GM10847 (cell line): Measurements from ENCODE around the gene RFX4.

Source experiments
- POLR2A ChIP-seq: IDR thresholded peaks from 2 replicates; pipeline ENCODE4 v1.6.1; 2011; ENCODE audit not compliant: insufficient read length; ENCODE audit errors: extremely low read depth

Gene RFX4

DNA sequence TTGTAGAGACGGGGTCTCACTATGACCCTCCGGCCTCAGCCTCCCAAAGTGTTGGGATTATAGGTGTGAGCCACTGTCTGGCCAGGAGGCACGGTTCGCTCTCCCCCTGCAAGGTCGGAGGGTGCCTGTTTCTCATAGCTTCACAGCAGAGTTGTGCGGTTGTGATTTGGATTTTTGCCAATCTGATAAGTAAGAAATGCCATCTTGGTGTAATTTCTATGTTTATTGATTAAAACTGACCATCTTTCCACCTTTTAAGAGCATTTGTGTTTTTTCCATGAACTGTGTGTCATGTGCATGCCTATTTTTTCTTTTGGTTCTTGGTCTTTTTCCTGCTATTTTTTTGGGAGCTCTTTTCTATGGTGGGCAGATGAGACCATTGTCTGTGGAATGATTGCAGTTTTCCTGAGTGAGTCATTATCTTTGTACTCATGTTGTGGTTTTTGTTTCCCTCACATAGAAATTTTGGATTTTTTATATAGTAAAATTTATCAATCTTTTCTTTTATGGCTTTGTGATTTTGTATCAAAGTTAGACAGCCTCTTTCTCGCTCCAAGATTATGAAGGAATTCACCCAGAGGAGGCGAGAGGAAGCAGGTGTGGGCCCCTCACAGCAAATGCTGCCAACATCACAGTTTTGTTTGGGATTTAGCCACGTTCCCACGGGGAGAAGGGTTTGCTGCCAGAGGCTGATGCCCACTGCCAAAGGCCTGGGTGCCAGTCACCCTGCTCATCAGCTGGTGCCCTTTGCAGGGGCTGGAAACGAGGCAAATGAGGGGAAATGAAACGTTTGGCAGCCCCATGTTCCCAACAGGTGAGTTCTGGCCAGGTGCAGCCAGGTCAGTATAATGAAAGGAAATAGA lies 47.2 kb downstream of the RFX4 start:
- TF ChIP-seq POLR2A = no peak

DNA sequence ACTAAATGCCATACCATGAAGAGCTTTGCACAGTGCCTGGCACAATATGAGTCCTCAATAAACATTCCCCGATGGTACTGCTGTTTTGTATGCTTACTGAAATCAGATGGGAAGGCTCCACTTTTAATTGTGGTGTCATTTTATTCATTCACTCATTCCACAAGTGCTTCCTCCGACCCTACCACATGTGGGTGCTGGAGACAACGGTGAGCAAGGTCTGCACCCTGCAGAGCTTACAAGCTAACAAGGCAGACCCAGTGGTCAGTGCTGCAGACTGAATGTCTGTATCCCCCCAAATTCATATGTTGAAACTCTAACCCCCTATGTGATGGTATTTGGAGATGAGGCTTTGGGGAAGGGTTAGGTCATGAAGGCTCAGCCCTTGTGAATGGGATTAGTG lies 48.3 kb downstream of the RFX4 start:
- no peak for TF ChIP-seq POLR2A

DNA sequence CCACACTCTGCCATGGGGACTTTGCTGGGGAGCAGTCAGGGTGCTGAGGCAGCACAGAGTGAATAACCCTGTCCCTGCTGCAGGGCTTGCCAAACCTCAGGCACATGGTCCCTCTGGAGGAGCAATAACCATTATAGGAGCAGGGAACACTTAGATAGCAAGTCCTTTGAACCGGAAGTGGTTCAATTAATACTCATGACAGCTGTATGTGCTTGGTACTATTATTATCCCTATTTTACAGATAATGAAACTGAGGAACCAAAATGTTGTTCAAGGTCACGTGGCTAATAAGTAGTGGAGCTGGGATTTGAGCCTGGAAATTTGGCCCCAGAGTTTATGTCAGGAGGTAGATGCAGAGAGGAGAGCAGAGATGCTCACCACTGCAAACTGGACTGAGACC lies 49.0 kb downstream of the RFX4 start:
- no peak for TF ChIP-seq POLR2A

- TF ChIP-seq POLR2A = no peak
Measured at GRCh38 chr12:106632797-106633450, 50.1 kb downstream of the RFX4 start.

DNA sequence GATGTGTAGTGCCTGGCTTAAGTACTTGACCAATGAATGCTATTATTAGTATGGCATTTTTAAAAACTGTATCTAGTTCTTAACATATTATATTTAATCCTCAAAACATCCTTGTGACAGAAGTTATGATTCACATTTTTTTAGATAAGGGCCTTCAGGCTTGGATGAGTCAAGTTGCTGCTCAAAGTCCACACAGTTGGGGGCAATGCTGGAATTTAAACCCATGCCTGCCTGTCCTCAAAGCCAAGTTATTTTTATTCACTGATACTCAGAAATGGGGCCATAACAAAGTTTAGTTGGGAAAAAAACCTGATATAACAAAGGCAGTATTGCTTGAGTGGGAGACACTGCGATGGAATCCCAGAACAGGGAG lies 50.6 kb downstream of the RFX4 start:
- TF ChIP-seq POLR2A = no peak

DNA sequence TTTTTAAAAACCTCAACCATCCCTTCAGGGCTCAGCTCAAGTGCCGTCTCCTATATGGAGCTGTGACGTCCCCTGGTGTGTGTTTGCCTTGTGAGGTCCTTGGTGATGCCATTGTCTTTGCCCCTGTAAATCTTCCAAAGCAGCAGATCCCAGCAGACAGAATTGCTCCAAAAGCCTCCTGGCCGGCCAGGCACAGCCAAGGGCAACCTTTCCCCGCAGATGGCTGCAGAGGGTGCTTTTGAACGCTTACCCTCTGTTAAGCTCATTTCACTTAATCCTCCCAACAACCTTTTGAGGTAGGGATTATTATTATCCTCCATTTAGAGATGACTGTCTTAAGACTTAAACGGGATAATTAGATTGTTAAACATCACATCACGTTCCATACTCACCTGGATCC lies 51.4 kb downstream of the RFX4 start:
- no peak for TF ChIP-seq POLR2A

DNA sequence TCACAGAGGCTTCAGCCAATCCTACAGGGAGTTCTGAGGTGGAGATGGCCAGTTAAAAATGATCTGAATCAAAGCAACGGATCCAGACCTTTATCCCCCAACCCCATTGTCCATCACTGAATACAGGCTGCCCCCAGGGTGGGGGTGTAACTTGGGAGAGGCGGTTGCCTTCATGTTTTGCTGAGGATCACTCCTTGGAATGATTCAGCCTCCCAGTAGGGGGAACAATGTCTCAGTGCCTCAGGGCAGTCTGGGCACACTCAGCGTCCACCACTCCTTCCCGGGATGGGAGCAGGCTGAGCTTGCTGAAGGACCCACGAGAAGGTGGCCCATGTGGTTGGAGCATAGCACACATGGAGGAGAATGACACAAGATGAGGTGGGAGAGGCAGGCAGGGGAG lies 60.2 kb downstream of the RFX4 start:
- no peak for TF ChIP-seq POLR2A

- TF ChIP-seq POLR2A = no peak
Measured at GRCh38 chr12:106644335-106645073, 61.7 kb downstream of the RFX4 start.

DNA sequence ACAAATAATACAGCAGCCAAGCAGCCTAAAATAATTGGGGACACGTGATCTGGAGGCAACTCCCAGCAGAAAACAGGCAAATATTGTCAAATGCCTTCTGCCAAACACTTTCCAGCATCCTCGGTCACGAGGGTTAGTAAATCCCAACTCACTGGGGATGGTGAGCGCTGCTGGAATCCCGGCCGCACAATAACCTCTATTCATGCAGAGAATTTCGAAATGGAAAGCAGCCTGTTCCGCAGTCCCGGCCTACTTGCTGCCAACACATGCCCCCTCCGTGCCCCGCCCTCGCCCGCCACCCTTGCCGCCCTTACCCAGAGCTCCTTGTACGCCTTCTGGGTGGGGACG lies 62.2 kb downstream of the RFX4 start:
- no peak for TF ChIP-seq POLR2A

- TF ChIP-seq POLR2A = no peak
Measured at GRCh38 chr12:106645465-106646330, 62.9 kb downstream of the RFX4 start.

- TF ChIP-seq POLR2A = no peak
Measured at GRCh38 chr12:106646472-106646871, 63.7 kb downstream of the RFX4 start.

DNA sequence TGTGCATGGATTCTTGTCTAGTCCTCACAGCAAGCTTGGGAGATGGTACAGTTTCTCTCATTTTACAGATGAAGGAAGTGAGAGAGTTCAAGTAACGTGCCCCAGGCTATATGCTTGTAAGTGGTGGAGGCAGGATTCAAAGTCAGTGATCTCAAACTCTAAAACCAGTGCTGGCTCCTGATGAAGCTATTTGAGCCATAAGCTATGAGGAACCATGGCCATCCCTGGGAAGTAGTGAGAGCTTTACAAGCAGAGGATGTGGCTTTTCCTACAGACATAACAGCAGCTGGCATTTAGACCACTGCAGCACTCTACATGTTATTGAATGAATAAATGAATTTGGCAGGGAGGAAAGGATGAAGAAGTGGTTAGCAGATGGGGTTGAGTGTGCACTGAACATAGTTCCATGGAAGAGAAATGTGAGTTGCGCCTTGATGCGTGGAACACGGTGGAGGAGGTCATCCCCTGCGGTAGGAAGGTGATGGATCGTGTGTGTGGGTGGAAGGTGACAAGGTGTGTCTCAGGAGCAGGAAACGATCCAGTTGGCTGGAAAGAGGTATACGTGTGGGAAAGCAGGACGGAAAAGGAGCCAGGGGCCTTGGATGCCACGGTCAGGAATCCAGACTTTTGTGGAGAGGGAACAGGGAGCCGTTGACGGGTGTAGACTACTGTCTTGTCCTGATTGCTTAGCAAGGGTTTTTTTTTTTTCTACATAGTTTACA lies 65.2 kb downstream of the RFX4 start:
- TF ChIP-seq POLR2A = no peak

DNA sequence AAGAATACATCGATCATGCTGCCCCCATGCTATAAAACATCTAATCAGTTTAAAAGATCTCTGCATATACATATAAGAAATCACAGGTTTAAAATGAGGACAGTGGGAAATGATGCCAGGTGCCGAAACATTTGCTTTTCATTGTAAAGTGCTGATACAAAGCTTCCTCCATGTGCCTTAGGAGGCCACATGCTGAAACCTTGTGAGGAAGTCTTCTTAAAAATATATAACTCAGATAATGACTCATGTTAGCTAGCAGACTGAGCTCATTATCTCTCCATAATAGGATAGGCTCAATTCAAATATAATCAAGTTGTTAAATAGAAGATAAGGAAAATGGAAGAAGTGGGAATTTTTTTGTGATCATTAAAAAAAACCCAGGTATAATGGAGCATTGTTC lies 65.9 kb downstream of the RFX4 start:
- no peak for TF ChIP-seq POLR2A

DNA sequence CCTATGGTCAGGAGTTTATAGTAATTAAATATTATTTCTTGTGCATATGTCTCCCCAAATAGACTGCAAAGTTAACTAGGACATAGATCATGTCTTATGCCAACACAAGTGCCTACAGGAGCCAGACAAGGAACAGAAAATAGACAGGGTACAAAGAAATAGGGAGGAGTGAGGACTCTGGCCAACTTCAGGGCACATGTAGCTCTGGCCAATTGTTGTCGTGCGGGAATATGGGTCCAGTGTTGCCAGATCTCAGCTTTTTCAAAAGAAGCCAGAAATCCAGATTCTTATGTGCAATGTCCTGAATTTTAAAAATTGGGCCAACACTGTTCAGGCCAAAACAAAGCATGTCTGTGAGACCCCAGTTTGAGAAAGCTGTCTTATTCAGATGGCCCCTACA lies 68.7 kb downstream of the RFX4 start:
- TF ChIP-seq POLR2A = no peak
